DND-41 (cell line): ENCODE measurements around the gene PCSK4.

ENCODE experiments used
- ATAC-seq: fragments of 200-7000 bp; cut with Tn5 transposase; 3 replicates; pipeline ENCODE4 v1.9.1; 2021; ENCODE audit warnings: low read depth; ENCODE audit not compliant: insufficient read depth
- DNase-seq: peaks from one replicate; pipeline ENCODE4 v3.0.0-alpha.2; 2020
- H2AFZ ChIP-seq: 2 replicates; pipeline ENCODE4 v1.6.0; 2012; ENCODE audit warnings: low read depth, low read length
- H3K27ac ChIP-seq: 2 replicates; pipeline ENCODE4 v1.5.1; 2012; ENCODE audit warnings: low read length, inconsistent platforms
- H3K27me3 ChIP-seq: fragments of 200-600 bp; sonication (generic); 2 replicates; pipeline ENCODE4 v1.6.0; 2012; ENCODE audit warnings: low read length, mild to moderate bottlenecking, inconsistent platforms; ENCODE audit not compliant: insufficient read depth, poor library complexity
- H3K36me3 ChIP-seq: 2 replicates; pipeline ENCODE4 v1.5.1; 2012; ENCODE audit warnings: low read length, inconsistent platforms; ENCODE audit not compliant: insufficient read depth
- H3K4me1 ChIP-seq: 2 replicates; pipeline ENCODE4 v1.5.1; 2012; ENCODE audit warnings: mild to moderate bottlenecking, low read length; ENCODE audit not compliant: insufficient read depth
- H3K4me2 ChIP-seq: 2 replicates; pipeline ENCODE4 v1.6.0; 2012; ENCODE audit warnings: mild to moderate bottlenecking, moderate library complexity, low read length, inconsistent platforms; ENCODE audit not compliant: insufficient read depth
- H3K4me3 ChIP-seq, 2 experiments: fragments of 200-600 bp in 1 of 2; shearing (Covaris generic) in 1 of 2; 2 replicates each; pipeline ENCODE4 v1.5.1; 2012 to 2016; ENCODE audit warnings: inconsistent platforms in 2 of 2, low read length in 2 of 2, mild to moderate bottlenecking in 2 of 2, low read depth in 1 of 2, moderate library complexity in 1 of 2
- H3K79me2 ChIP-seq: 2 replicates; pipeline ENCODE4 v1.6.0; 2012; ENCODE audit warnings: low read length, inconsistent platforms; ENCODE audit not compliant: insufficient read depth
- H3K9ac ChIP-seq: 2 replicates; pipeline ENCODE4 v1.6.0; 2012; ENCODE audit warnings: low read depth, mild to moderate bottlenecking, inconsistent platforms, low read length, moderate library complexity
- H3K9me3 ChIP-seq: 2 replicates; pipeline ENCODE4 v1.5.1; 2012; ENCODE audit warnings: low read length, moderate library complexity, mild to moderate bottlenecking, inconsistent platforms; ENCODE audit not compliant: insufficient read depth, severe bottlenecking
- H4K20me1 ChIP-seq: 2 replicates; pipeline ENCODE4 v1.6.0; 2012; ENCODE audit warnings: low read length; ENCODE audit not compliant: insufficient read depth
- EZH2 ChIP-seq: IDR thresholded peaks from 3 replicates; pipeline ENCODE4 v1.6.1; 2012; ENCODE audit warnings: borderline replicate concordance, low read depth, mild to moderate bottlenecking, moderate library complexity, low read length, inconsistent platforms; ENCODE audit not compliant: severe bottlenecking
- TF ChIP-seq, protein P1 (sequence below): IDR thresholded peaks from 2 replicates; pipeline ENCODE4 v1.5.1; 2012; ENCODE audit warnings: borderline replicate concordance, low read length, moderate library complexity, mild to moderate bottlenecking; ENCODE audit not compliant: poor library complexity, severe bottlenecking; ENCODE audit errors: extremely low read depth

PCSK4 gene

DNA sequence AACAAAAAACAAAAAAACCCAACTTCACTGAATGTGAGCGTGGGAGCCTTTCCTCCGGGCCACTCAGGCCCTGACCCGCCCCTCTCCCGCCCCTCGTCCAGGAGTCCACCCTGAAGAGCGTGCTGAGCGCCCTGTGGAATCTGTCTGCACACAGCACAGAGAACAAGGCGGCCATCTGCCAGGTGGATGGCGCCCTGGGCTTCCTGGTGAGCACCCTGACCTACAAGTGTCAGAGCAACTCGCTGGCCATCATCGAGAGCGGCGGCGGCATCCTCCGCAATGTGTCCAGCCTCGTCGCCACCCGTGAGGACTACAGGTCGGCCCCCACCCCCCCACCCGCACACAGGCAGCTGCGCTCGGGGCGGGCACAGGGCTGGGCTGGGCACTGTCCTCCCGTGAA, 28.3 kb downstream of the PCSK4 start:
- ATAC-seq, result no peak
- H3K4me2 ChIP-seq, result no peak overlapping the region
- H3K27me3 ChIP-seq, result no peaks in the 10 kb centered on the region
- no peak overlapping the region for H3K9ac ChIP-seq
- H4K20me1 ChIP-seq, result peaks cover 27% of the 10 kb centered on the region
- H3K79me2 ChIP-seq, result no peaks in the 10 kb centered on the region
- DNase-seq, result no peak
- TF ChIP-seq EZH2, result no peak
- TF ChIP-seq, protein P1, sequence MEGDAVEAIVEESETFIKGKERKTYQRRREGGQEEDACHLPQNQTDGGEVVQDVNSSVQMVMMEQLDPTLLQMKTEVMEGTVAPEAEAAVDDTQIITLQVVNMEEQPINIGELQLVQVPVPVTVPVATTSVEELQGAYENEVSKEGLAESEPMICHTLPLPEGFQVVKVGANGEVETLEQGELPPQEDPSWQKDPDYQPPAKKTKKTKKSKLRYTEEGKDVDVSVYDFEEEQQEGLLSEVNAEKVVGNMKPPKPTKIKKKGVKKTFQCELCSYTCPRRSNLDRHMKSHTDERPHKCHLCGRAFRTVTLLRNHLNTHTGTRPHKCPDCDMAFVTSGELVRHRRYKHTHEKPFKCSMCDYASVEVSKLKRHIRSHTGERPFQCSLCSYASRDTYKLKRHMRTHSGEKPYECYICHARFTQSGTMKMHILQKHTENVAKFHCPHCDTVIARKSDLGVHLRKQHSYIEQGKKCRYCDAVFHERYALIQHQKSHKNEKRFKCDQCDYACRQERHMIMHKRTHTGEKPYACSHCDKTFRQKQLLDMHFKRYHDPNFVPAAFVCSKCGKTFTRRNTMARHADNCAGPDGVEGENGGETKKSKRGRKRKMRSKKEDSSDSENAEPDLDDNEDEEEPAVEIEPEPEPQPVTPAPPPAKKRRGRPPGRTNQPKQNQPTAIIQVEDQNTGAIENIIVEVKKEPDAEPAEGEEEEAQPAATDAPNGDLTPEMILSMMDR, result no peak
- H3K9me3 ChIP-seq, result no peaks in the 10 kb centered on the region
- H2AFZ ChIP-seq, result no peak overlapping the region
- peaks cover 13% of the 10 kb centered on the region for H3K36me3 ChIP-seq
- no peak overlapping the region for H3K4me3 ChIP-seq
- H3K4me1 ChIP-seq, result no peaks in the 10 kb centered on the region
- no peak overlapping the region for H3K27ac ChIP-seq

DNA sequence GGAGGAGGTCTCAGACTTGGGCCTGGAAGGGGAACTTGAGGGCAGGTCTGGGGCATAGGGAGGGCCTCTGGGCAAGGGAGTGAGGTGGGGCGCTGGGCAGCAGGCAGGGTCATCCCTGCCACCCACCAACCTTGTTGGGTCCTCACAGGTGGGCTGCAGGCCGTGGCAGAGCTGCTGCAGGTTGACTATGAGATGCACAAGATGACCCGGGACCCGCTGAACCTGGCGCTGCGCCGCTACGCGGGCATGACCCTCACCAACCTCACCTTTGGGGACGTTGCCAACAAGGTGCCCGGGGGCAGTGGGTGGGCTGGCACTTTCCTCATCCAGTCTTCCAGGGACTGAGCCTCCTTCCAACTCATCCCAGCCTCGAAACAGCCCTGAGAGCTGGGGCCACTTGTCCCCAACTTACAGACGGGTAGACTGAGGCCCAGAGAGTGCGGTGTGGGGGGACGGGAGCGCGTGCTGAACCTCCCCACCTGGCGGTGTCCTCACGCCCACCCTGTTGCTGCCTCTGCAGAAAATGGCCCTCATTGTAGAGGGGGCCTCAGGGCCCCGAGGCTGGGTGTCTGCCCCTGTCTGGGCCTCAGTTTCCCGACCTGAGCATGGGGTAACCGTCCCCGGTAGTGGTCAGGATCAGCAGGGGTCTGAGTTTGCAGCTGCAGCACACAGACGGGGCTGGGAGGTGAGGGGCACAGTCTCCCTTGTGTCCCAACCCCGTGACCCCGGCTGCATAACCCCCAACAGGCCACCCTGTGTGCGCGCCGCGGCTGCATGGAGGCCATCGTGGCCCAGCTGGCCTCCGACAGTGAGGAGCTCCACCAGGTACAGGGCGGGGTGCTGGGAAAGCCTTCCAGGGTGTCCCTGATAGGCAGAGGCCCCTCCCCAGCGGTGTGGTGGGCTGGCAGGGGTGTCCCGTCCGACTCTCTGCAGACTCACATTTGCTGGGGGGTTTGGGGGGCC, 29.8 kb downstream of the PCSK4 start:
- DNase-seq (no peak), ATAC-seq (no peak)
- H3K27ac ChIP-seq, result no peak overlapping the region
- no peak overlapping the region for H3K4me2 ChIP-seq
- H2AFZ ChIP-seq, result no peak overlapping the region
- peaks cover 13% of the 10 kb centered on the region for H3K36me3 ChIP-seq
- H3K79me2 ChIP-seq, result no peaks in the 10 kb centered on the region
- H4K20me1 ChIP-seq, result peaks cover 28% of the 10 kb centered on the region
- H3K4me1 ChIP-seq, result peaks cover 12% of the 10 kb centered on the region
- H3K9me3 ChIP-seq, result no peaks in the 10 kb centered on the region
- H3K27me3 ChIP-seq, result no peaks in the 10 kb centered on the region
- H3K9ac ChIP-seq, result no peak overlapping the region
- H3K4me3 ChIP-seq, result no peak overlapping the region
- TF ChIP-seq, protein P1, result no peak
- TF ChIP-seq EZH2, result no peak

DNA sequence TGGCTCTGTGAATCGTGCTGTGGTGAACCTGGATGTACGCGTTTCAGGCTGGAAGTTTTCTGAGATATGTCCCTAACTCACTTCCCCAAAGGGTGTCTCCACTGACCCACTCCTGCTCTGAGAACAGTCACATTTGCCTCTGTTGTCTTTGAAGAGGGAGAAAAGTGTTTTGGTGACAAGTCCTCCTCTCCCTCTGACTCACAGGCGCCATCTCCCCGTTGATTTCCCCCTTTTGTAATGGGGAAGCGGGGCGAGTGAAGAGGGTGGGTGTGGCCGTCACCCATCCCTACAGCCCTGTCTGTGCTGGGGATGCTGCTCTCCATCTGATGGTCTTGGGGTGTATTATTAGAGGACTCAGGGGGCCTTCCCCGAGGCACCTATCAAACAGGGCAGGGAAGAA, 30.7 kb downstream of the PCSK4 start:
- H3K9ac ChIP-seq, result no peak overlapping the region

More for the DNA sequence above, 30.7 kb downstream of the PCSK4 start:
- Histone ChIP-seq H3K27ac (no peak overlapping the region), H4K20me1 (peaks cover 27% of the 10 kb centered on the region), H2AFZ (no peak overlapping the region), H3K4me2 (no peak overlapping the region), H3K4me1 (peaks cover 15% of the 10 kb centered on the region), H3K36me3 (peaks cover 13% of the 10 kb centered on the region), H3K27me3 (no peaks in the 10 kb centered on the region), H3K4me3 (no peak overlapping the region), H3K79me2 (no peaks in the 10 kb centered on the region), H3K9me3 (no peaks in the 10 kb centered on the region)
- DNase-seq (no peak), ATAC-seq (no peak)
- no peak for TF ChIP-seq EZH2
- TF ChIP-seq, protein P1, result no peak
